Endometrial microvascular endothelial cells (primary cell): ENCODE data around the gene MED13L. TPM values are rescaled to one million over a fixed set of nuclear protein-coding genes. Genes with fewer than 3 reads are reported as not detected.
"Not testable (repeated sequence)": the region's sequence is repeated elsewhere in the genome, so short reads cannot be mapped to it uniquely, and the experiment has no call there.

Experiments used
- in situ Hi-C: cut with HindIII; loops from 2 replicates; pipeline ENCODE4 v1.10.0; 2017; ENCODE audit warnings: low sequenced_read_pairs, low pct_unique_long_range_greater_than_20kb; ENCODE audit errors: inconsistent ontology term
- total RNA-seq: library from RNA; depleted of rRNA; stranded (reverse); fragments of >200 nt; gene quantifications from one replicate; pipeline ENCODE4 v1.2.3, GENCODE V29; 2015; ENCODE audit errors: inconsistent ontology term

MED13L gene
- total RNA-seq, 1 donor from 2014 or later = 43.1 TPM

- in situ Hi-C loops = no loop called here
These were observed 15.9 kb downstream of the MED13L start for GRCh38 chr12:116261525-116262100.

DNA sequence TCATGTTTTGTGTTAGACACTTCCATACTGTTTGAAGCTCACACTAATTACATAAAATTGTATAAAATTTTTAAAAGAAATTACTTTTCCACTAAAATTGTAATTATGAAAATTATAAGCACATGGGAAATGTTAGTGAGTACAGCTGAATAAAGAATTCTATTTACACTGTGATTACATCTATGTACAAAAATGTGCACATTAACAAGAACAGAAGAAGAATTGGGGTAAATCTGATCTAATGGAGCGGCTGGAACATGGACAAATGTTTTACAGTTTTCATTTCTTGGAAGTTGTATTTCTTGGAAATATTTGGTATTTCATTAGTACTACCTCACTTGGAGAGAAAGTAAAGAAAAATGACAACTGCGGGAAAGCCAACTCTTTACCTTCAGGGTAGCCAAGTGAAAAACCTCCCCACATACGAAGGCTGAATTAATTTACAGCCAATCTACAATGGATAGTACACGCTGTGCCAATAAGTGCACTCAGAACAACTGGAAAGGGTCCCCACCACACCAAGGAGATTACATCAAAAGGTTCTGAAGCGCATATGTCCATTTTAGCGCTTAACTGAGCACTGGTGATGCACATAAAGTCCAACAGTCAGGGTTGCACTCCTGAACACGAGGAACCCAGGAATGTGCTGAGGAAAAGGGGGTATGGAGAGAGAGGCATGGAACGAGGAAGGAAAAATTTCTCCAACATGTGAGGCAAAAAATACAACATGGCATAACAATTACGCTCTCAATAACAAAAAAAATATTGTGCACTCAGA is 17.5 kb downstream of the MED13L start:
- in situ Hi-C loops = no loop called here

DNA sequence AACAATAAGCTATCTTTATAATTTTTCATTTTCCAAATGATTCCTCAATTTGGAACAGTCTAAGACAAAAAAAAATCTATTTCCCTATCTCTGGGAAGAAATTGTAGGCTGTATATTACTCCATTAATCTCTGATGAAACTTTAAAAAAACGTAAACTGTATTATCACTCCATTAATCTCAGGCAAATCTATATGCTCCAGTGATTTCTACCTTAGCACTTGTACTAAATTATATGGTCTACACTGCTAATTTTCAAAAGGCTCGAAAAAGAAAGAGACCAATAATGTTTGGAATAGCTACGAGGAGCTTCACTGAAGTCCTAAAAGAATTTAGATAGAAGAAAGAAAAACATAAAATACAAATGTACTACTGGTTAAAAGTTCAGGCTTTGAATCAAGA is 19.7 kb downstream of the MED13L start:
- in situ Hi-C loops = no loop called here

DNA sequence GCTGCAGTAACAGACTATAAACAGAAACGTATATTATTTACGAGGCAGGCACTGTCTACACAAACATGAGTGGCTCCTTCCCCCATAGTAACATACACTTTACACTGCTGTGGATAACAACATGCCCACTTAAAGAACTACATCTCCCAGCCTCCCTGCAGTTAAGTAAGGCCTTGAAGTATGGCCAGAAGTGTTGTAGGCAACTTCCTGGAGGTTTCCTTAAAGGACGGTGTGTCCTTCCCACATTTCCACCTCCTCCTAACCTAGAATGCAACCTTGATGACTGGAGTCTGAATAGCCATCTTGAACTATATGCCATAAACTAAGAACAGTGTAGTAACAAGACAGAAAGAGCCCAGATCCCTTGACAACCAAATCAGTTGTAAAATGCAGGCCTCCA is 20.3 kb downstream of the MED13L start:
- in situ Hi-C loops = no loop called here

DNA sequence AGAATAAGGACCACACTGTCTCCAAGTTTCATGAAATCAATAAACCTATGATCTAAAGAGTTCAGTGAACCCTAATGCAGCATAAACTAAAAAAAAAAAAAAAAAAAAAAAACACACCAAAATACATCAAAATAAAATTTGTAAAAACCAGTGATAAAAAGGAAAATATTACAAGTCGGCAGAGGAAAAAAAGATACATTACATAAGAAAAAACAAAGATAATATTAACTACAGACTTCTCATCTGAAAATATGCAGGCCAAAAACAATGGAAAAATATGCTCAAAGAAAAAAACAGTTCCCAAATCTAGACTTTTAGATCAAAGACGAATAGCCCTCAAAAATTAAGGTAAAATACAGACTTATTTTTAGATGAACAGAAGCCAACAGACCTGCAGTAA is 27.6 kb downstream of the MED13L start:
- in situ Hi-C loops = no loop called here

- in situ Hi-C loops = no loop called here
These were observed 28.6 kb downstream of the MED13L start for GRCh38 chr12:116248930-116249329.

DNA sequence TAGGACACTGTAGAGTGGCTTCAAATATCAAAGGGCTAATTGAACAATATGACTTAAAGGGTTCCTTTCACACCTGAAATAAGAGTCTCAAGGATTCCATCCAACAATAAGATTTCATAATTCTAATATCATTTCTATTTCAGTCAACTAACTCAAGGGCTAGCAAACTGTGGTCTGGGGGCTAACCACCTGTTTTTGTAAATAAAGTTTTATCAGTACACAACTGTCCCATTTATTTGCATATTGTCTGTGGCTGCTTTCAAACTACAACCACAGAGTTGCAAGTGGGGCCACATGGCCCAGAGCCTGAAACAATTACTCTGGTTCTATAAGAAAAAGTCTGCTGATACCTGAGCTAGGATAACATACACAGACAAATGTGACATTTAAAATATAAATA is 29.1 kb downstream of the MED13L start:
- in situ Hi-C loops = no loop called here

GRCh38 chr12:116247377-116247776 is 30.1 kb downstream of the MED13L start:
- in situ Hi-C loops = no loop called here

DNA sequence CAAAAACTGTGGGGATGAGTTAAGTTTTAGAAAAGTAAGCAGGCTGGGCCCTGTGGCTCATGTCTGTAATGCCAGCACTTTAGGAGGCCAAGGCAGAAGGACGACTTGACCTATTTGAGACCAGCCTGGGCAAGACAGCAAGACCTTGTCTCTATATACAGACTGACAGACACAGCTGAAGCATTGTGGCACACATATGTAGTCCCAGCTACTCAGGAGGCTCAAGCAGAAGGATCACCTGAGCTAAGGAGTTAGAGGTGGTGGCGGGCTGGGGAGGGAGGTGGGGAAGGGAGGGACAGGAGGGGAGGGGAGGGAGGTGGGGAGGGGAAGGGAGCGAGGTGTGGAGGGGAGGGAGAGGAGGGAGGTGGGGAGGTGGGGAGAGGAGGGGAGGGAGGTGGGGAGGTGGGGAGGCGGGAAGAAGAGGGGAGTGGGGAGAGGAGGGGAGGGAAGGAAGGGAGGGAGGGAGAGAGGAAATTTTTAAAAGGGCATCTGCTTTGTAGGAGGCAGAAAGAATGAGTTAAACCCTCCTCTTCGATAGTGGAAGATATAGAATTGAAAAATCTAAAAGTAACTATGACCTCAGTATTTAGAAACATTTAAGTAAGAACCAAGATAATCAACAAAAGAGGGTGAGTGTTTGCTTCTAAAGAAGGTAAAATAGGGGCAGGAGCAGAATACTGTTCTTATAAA is 30.9 kb downstream of the MED13L start:
- in situ Hi-C loops = no loop called here

DNA sequence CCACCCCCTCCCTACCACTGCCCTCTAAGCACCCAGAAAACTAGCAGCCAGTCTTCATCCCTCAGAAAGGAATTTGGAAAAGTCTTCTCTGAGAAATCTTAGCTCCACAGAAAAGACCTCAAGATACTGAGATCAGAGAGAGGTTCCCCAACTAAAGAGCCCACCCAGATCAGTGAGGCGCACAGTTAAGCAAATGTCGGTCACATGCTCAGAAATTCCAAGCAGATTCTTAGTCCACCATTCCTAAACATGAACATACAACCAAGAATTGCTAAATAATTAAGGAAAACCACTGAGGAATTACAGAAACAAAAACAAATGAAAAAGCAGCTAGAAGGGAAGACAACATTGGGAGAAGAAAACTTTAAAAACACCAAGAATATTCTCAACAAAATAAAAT is 32.3 kb downstream of the MED13L start:
- in situ Hi-C loops = no loop called here

GRCh38 chr12:116244474-116245090 is 32.9 kb downstream of the MED13L start:
- in situ Hi-C loops = no loop called here

DNA sequence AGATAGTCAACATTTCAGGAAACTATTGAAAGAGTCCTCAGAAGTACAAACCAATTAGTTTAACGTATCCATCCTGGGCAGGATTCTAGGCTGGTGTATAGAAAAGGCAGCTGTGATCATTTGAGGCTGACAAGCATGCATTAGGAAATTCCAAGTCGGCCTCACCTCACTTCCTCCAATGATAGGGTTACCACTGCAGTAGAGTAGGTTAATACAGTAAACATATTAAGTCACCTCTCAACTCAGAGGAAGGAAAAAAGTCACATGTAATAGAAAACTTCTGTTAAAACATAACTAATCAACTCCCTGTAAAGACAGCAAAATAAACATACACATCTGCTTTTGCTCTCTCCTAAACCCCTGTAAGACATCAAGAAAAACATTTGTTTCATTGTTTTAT is 33.5 kb downstream of the MED13L start:
- in situ Hi-C loops = no loop called here

- in situ Hi-C loops = no loop called here
These were observed 34.8 kb downstream of the MED13L start for GRCh38 chr12:116242740-116243139.

- in situ Hi-C loops = no loop called here
These were observed 36.2 kb downstream of the MED13L start for GRCh38 chr12:116241157-116241759.

GRCh38 chr12:116238570-116239119 is 38.8 kb downstream of the MED13L start:
- in situ Hi-C loops = not testable (repeated sequence)

DNA sequence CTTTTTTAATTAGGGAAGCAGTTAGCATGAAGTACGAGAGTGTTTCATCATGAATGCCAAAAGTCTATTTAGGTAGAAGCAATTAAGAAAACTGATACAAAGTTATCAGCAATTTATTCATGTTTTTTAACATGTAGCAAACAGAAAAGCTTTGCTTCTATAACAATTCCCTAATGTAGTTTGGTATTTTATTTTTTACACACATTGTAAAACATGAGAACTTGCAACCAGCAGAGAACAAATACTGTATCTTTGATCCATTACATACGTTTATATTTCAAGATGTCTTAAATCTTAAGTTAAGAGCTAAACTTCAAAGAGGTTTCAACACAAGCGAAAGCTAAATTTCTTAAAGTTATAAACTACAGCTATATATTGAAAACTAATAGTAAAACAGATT is 39.3 kb downstream of the MED13L start:
- in situ Hi-C loops = no loop called here

- in situ Hi-C loops = no loop called here
These were observed 40.5 kb downstream of the MED13L start for GRCh38 chr12:116236976-116237375.

DNA sequence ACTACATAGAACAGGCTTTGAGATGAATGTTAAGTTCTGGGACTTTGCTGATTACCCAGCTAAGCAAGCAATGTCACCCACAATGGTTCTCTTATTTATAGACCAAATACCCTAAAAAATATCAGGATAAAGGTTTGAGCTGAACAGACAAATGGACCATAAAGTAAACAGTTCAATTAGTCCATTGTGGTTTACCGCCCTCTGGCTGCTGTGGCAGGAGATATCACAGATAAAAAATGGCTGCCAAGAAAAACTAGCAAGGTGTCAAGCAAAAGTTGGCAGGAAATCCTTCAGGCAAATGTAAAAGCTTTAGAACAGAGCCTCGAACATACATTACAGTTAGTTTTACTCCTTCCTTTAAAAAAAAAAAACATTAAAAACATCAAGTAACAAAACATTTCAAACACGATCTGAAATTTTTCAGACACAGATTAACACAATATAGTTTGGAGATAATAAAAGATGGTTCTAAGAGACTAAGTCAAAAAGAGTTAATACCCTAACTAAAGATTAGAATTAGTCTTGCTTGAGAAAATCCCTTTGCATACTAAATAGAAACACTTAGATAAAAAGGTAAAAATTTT is 41.3 kb downstream of the MED13L start:
- in situ Hi-C loops = no loop called here

- in situ Hi-C loops = not testable (repeated sequence)
These were observed 43.3 kb downstream of the MED13L start for GRCh38 chr12:116234148-116234547.
